Esophagus squamous epithelium (tissue), 5 donors: ENCODE measurements around the gene PRDM11. TPM values are rescaled to one million over a fixed set of nuclear protein-coding genes. Genes with fewer than 3 reads are reported as not detected.

ENCODE experiments used
- DNase-seq: peaks from one replicate; lab custom pipeline; 2025; lab: John Stamatoyannopoulos, UW
- H3K27ac ChIP-seq, 4 donors: fragments of 200-600 bp; sonication (generic); one replicate each; pipeline ENCODE4 v1.5.1; 2016 to 2019; ENCODE audit warnings: mild to moderate bottlenecking in 1 of 4
- H3K27me3 ChIP-seq, 4 donors: fragments of 200-600 bp; sonication (generic); 1 replicate in 3 of 4; 2 replicates in 1 of 4; pipeline versions ENCODE4 v1.5.1 to v1.6.0; 2017 to 2021; ENCODE audit warnings: antibody characterized with exemption in 1 of 4
- H3K36me3 ChIP-seq, 3 donors: fragments of 200-600 bp; sonication (generic); one replicate each; pipeline ENCODE4 v1.5.1; 2016 to 2019
- H3K4me1 ChIP-seq, 3 donors: fragments of 200-600 bp; sonication (generic); one replicate each; pipeline ENCODE4 v1.5.1; 2017 to 2019
- H3K4me3 ChIP-seq, 4 donors: fragments of 200-600 bp; sonication (generic); 1 replicate in 3 of 4; 2 replicates in 1 of 4; pipeline ENCODE4 v1.5.1; 2016 to 2019; ENCODE audit warnings: mild to moderate bottlenecking in 2 of 4, moderate library complexity in 1 of 4
- H3K9me3 ChIP-seq, 3 donors: fragments of 200-600 bp; sonication (generic); one replicate each; pipeline ENCODE4 v1.5.1; 2016 to 2019
- POLR2A ChIP-seq, 4 donors: fragments of 450-650 bp; IDR thresholded peaks; one replicate each; pipeline ENCODE4 v1.6.1; 2017; ENCODE audit warnings: antibody characterized with exemption in 4 of 4, mild to moderate bottlenecking in 4 of 4, moderate library complexity in 3 of 4
- WGBS, 2 donors: methylation state at CpG; one replicate each; pipeline ENCODE4 v1.1.5; 2018; 5-methylcytosine and 5-hydroxymethylcytosine counted together
- intact Hi-C: fragments of 100-400 bp; cut with DNase I; formaldehyde crosslinking; loops from one replicate; pipeline ENCODE4 v1.15.0; 2022
- total RNA-seq, 4 donors: library from RNA; depleted of rRNA; stranded (reverse); fragments of >200 nt; gene quantifications; one replicate each; pipeline ENCODE4 v1.1.0, GENCODE V29; 2016
- TF ChIP-seq, protein P1 (sequence below), 6 experiments: fragments of 450-650 bp in 4 of 6; fragments of 200-600 bp in 2 of 6; sonication (generic) in 2 of 6; IDR thresholded peaks; one replicate each; pipeline ENCODE4 v1.5.1; 2016 to 2019; ENCODE audit warnings: antibody characterized with exemption in 6 of 6, mild to moderate bottlenecking in 4 of 6, moderate library complexity in 4 of 6
- donor health status: DM: yes; HTN: yes; CAD: no.

Gene PRDM11
- total RNA-seq, 4 donors from 2014 or later: 3.9 to 13.9 (median 5.1) TPM

GRCh38 chr11:45147891-45148675 lies 1.6 kb downstream of the PRDM11 start:
- TF ChIP-seq, protein P1, sequence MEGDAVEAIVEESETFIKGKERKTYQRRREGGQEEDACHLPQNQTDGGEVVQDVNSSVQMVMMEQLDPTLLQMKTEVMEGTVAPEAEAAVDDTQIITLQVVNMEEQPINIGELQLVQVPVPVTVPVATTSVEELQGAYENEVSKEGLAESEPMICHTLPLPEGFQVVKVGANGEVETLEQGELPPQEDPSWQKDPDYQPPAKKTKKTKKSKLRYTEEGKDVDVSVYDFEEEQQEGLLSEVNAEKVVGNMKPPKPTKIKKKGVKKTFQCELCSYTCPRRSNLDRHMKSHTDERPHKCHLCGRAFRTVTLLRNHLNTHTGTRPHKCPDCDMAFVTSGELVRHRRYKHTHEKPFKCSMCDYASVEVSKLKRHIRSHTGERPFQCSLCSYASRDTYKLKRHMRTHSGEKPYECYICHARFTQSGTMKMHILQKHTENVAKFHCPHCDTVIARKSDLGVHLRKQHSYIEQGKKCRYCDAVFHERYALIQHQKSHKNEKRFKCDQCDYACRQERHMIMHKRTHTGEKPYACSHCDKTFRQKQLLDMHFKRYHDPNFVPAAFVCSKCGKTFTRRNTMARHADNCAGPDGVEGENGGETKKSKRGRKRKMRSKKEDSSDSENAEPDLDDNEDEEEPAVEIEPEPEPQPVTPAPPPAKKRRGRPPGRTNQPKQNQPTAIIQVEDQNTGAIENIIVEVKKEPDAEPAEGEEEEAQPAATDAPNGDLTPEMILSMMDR (IDR thresholded peaks at IDR 0.05): no peak
- TF ChIP-seq POLR2A (IDR thresholded peaks at IDR 0.05): no peak
- H3K4me1 ChIP-seq: peaks cover 13 to 34% (median 18%) of the 10 kb centered on the region in 3 donors
- peak overlapping the region; percentile 91 to 99 (median 98) for H3K27ac ChIP-seq
- intact Hi-C loops: no loop called here
- peak overlapping the region; percentile 67 to 94 (median 76) for H3K4me3 ChIP-seq
- no peaks in the 10 kb centered on the region for H3K9me3 ChIP-seq
- no peaks in the 10 kb centered on the region for H3K36me3 ChIP-seq
- WGBS, 2 donors: 67 to 73% methylated on average over 11 to 12 of the region's 12 CpGs
- no peaks in the 10 kb centered on the region for H3K27me3 ChIP-seq
- no peak for DNase-seq

DNA sequence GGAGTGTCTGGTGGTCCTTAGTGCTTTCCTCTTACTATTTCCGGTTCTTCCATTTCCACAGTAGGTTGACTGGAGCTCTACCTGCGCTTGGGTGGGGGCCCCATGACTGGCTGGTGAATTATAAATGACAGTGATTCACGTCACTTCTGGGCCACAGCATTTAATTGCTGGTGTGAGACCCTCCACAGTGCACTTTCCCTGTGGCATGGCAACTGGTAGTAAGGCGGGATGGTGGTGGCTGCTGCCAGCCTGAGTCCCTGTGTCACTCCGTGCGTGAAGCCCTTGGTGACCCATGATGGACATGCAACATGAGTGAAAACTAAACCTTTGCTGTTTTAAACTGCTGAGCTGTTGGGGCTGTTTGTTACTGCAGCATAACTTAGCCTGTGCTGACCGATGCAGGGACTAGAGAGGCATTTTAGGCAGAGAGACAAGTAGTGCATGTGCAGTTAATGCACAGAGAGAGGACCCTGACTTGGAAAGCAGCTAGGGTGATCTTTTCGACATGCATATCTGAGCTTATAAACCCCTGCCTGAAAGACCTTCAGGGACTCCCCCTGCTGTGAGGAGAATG lies 3.1 kb downstream of the PRDM11 start:
- no peak for DNase-seq
- Histone ChIP-seq H3K4me1 (peaks cover 13 to 43% (median 18%) of the 10 kb centered on the region in 3 donors), H3K4me3 (no peak overlapping the region), H3K9me3 (no peaks in the 10 kb centered on the region), H3K27ac (no peak overlapping the region), H3K27me3 (no peaks in the 10 kb centered on the region), H3K36me3 (no peaks in the 10 kb centered on the region)
- no peak for TF ChIP-seq POLR2A (IDR thresholded peaks at IDR 0.05)
- TF ChIP-seq, protein P1 (IDR thresholded peaks at IDR 0.05): no peak
- intact Hi-C loops: no loop called here
- 96 to 97% methylated on average over 6 to 8 of the region's 8 CpGs for WGBS, 2 donors

GRCh38 chr11:45150301-45150700 lies 3.9 kb downstream of the PRDM11 start:
- TF ChIP-seq POLR2A (IDR thresholded peaks at IDR 0.05): no peak
- TF ChIP-seq, protein P1 (IDR thresholded peaks at IDR 0.05): no peak
- Histone ChIP-seq H3K27ac (no peak overlapping the region), H3K4me3 (no peak overlapping the region), H3K27me3 (no peaks in the 10 kb centered on the region), H3K4me1 (peaks cover 16 to 49% (median 20%) of the 10 kb centered on the region in 3 donors), H3K36me3 (no peaks in the 10 kb centered on the region), H3K9me3 (no peaks in the 10 kb centered on the region)
- WGBS, 2 donors: 90% methylated on average over 2 of the region's 2 CpGs; no CpG with 5 or more reads in 1 of the 2 donors
- intact Hi-C loops: no loop called here
- DNase-seq: no peak

DNA sequence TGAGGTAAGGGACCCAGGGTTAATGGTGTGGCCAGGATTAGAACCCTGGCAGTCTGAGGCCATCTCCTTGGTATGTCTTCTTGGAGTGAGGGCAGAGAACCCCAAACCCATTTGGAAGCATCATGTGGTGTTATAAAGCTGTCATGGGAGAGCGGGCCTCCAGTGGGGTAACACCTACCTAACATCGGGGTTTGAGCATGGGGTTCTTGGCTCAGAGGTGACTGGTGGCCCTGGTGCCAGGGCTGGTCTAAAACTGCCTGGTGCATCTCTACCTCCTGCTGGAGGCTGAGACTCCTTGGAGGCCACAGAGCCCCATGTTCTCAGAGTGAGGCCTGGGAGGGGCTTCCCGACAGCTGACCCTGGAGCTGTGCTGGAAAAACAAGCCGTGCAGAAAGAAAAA lies 4.5 kb downstream of the PRDM11 start:
- TF ChIP-seq, protein P1 (IDR thresholded peaks at IDR 0.05): no peak
- TF ChIP-seq POLR2A (IDR thresholded peaks at IDR 0.05): no peak
- Histone ChIP-seq H3K4me3 (no peak overlapping the region), H3K36me3 (no peaks in the 10 kb centered on the region), H3K27me3 (no peaks in the 10 kb centered on the region), H3K27ac (no peak overlapping the region), H3K9me3 (no peaks in the 10 kb centered on the region), H3K4me1 (peaks cover 20 to 49% (median 20%) of the 10 kb centered on the region in 3 donors)
- intact Hi-C loops: no loop called here
- no peak for DNase-seq
- 87 to 88% methylated on average over 2 to 4 of the region's 4 CpGs for WGBS, 2 donors

DNA sequence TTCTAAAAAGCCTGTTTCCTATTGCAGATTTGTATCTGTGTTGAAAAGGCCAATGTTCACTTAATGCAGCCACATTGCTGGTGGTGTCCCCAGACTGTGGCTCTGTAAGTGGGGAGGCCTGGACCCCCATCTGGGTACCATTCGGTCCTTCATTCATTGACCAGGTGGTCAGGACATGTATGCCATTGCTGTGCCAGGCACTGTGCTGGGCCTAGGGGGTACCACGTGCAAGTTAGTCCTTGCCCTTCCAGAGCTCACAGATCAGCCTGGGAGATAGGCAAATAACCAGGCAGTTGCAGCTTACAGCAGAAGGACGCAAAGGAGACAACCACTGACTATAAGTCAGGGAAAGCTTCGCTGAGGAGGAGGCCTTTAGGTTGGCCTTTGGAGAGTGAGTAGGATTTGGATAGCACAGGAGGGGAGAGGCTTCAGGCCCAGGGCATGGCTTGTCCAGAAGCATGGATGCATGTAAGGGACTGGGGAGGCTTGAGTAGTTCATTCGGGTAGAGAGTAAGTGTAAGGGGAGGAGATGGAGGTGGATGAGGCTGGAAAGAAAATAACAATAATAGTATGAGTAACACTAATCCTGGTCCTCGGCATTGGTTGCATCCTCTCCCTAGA lies 5.0 kb downstream of the PRDM11 start:
- DNase-seq: no peak
- H3K27ac ChIP-seq: no peak overlapping the region
- no peaks in the 10 kb centered on the region for H3K36me3 ChIP-seq
- WGBS, 2 donors: 83 to 84% methylated on average over 4 to 5 of the region's 6 CpGs
- TF ChIP-seq, protein P1 (IDR thresholded peaks at IDR 0.05): no peak
- TF ChIP-seq POLR2A (IDR thresholded peaks at IDR 0.05): no peak
- H3K27me3 ChIP-seq: no peaks in the 10 kb centered on the region
- no peak overlapping the region for H3K4me3 ChIP-seq
- no peaks in the 10 kb centered on the region for H3K9me3 ChIP-seq
- H3K4me1 ChIP-seq: peaks cover 20 to 51% (median 25%) of the 10 kb centered on the region in 3 donors
- intact Hi-C loops: no loop called here
